Prostate gland (tissue), 2 donors: ENCODE measurements around the gene SPR.

Experiments used
- CTCF ChIP-seq, 4 experiments: fragments of 200-600 bp in 2 of 4; fragments of 450-650 bp in 2 of 4; sonication (generic) in 2 of 4; IDR thresholded peaks; 1 replicate in 3 of 4; 2 replicates in 1 of 4; pipeline ENCODE4 v1.5.1; 2016 to 2019; ENCODE audit warnings: antibody characterized with exemption in 4 of 4, mild to moderate bottlenecking in 2 of 4, moderate library complexity in 2 of 4
- POLR2A ChIP-seq: fragments of 450-650 bp; IDR thresholded peaks from one replicate; pipeline ENCODE4 v1.6.1; 2016; ENCODE audit warnings: antibody characterized with exemption, mild to moderate bottlenecking

- no peak for TF ChIP-seq CTCF (IDR thresholded peaks at IDR 0.05)
- TF ChIP-seq POLR2A = no peak
Observed at GRCh38 chr2:72916743-72917137, 29.5 kb downstream of the SPR start.
